GM19043 (cell line): ENCODE data around the gene VAPA.
"Not testable (repeated sequence)": the region's sequence is repeated elsewhere in the genome, so short reads cannot be mapped to it uniquely, and the experiment has no call there.

Source experiments
- ATAC-seq: cut with Tn5 transposase; IDR thresholded peaks from one replicate; pipeline ENCODE4 v1.9.1; 2021; ENCODE audit warnings: low read depth; ENCODE audit not compliant: unreplicated experiment

Gene VAPA

GRCh38 chr18:9885170-9886004, 28.4 kb upstream of the VAPA start, which contains the start of gene TXNDC2:
TXNDC2 (plus strand) TSS chr18:9885973; CDS start chr18:9886681, 708 bp downstream.
- ATAC-seq: no peak

GRCh38 chr18:9886005-9886348, 27.8 kb upstream of the VAPA start:
- ATAC-seq: no peak

- ATAC-seq: no peak
Measured at GRCh38 chr18:9887992-9888391, 25.8 kb upstream of the VAPA start.

GRCh38 chr18:9890196-9890595, 23.6 kb upstream of the VAPA start:
- no peak for ATAC-seq

- no peak for ATAC-seq
Measured at GRCh38 chr18:9890957-9891356, 22.9 kb upstream of the VAPA start.

- ATAC-seq: not testable (repeated sequence)
Measured at GRCh38 chr18:9891515-9891914, 22.3 kb upstream of the VAPA start.

GRCh38 chr18:9894454-9895068, 19.3 kb upstream of the VAPA start:
- ATAC-seq: no peak

- no peak for ATAC-seq
Measured at GRCh38 chr18:9897129-9897528, 16.7 kb upstream of the VAPA start.

GRCh38 chr18:9897787-9898291, 16.0 kb upstream of the VAPA start:
- not testable (repeated sequence) for ATAC-seq

- ATAC-seq: no peak
Measured at GRCh38 chr18:9898792-9899549, 14.8 kb upstream of the VAPA start.

GRCh38 chr18:9899550-9899930, 14.3 kb upstream of the VAPA start:
- not testable (repeated sequence) for ATAC-seq

- ATAC-seq: no peak
Measured at GRCh38 chr18:9900699-9901098, 13.1 kb upstream of the VAPA start.

- no peak for ATAC-seq
Measured at GRCh38 chr18:9901377-9901776, 12.4 kb upstream of the VAPA start.

- ATAC-seq: not testable (repeated sequence)
Measured at GRCh38 chr18:9902264-9902663, 11.6 kb upstream of the VAPA start.

GRCh38 chr18:9902832-9903231, 11.0 kb upstream of the VAPA start:
- no peak for ATAC-seq

GRCh38 chr18:9905401-9905922, 8.4 kb upstream of the VAPA start:
- no peak for ATAC-seq

GRCh38 chr18:9906481-9906880, 7.3 kb upstream of the VAPA start:
- no peak for ATAC-seq

- ATAC-seq: no peak
Measured at GRCh38 chr18:9907867-9908266, 5.9 kb upstream of the VAPA start.

- no peak for ATAC-seq
Measured at GRCh38 chr18:9910071-9910470, 3.7 kb upstream of the VAPA start.

- no peak for ATAC-seq
Measured at GRCh38 chr18:9910661-9911060, 3.2 kb upstream of the VAPA start.

- ATAC-seq: no peak
Measured at GRCh38 chr18:9911226-9911625, 2.6 kb upstream of the VAPA start.
